H1 (cell line): ENCODE measurements around the gene EBNA1BP2. TPM values are rescaled to one million over a fixed set of nuclear protein-coding genes. Genes with fewer than 3 reads are reported as not detected.

ENCODE experiments used
- CTCF ChIA-PET: fragments of 300-600 bp; sonication (Branson Sonifier 250); formaldehyde crosslinking; loops from one replicate; lab custom pipeline; 2021; ENCODE audit not compliant: partially characterized antibody; lab: Charles Lee
- POLR2A ChIA-PET: fragments of 300-600 bp; sonication (Branson Sonifier 250); formaldehyde crosslinking; loops from one replicate; lab custom pipeline; 2021; ENCODE audit warnings: inconsistent platforms; ENCODE audit not compliant: partially characterized antibody; lab: Charles Lee
- DNase-seq, 2 experiments: peaks; one replicate each; pipeline versions ENCODE4 v3.0.0 to v3.0.0-alpha.2; 2010 to 2022; ENCODE audit warnings: low spot score in 2 of 2, low read depth in 1 of 2, mixed read lengths in 1 of 2
- FAIRE-seq: peaks from 2 replicates; lab custom pipeline; 2011; peaks lifted over from hg19 to GRCh38; lab: Jason Lieb, UNC
- H2AFZ ChIP-seq: 2 replicates; pipeline ENCODE4 v1.8.1; 2012; ENCODE audit warnings: low read length, inconsistent platforms
- H2AK5ac ChIP-seq: 2 replicates; pipeline ENCODE4 v1.6.1; 2013; ENCODE audit warnings: low read depth, low read length
- H2BK120ac ChIP-seq: replicated peaks from 2 replicates; pipeline ENCODE3; 2013; ENCODE audit warnings: low read depth, low read length, inconsistent platforms
- H2BK12ac ChIP-seq: 2 replicates; pipeline ENCODE4 v1.6.1; 2013; ENCODE audit warnings: low read depth, low read length
- H2BK15ac ChIP-seq: 2 replicates; pipeline ENCODE4 v1.6.1; 2013; ENCODE audit warnings: low read length
- H2BK20ac ChIP-seq: 2 replicates; pipeline ENCODE4 v1.6.1; 2013; ENCODE audit warnings: low read length
- H2BK5ac ChIP-seq: 2 replicates; pipeline ENCODE4 v1.6.1; 2013; ENCODE audit warnings: low read depth, low read length
- H3K14ac ChIP-seq: 2 replicates; pipeline ENCODE4 v1.6.1; 2013; ENCODE audit warnings: inconsistent platforms; ENCODE audit not compliant: insufficient read length
- H3K18ac ChIP-seq: 2 replicates; pipeline ENCODE4 v1.6.1; 2013; ENCODE audit warnings: low read length; ENCODE audit errors: extremely low read depth
- H3K23ac ChIP-seq: 2 replicates; pipeline ENCODE4 v1.6.1; 2013; ENCODE audit warnings: inconsistent platforms; ENCODE audit not compliant: insufficient read length
- H3K23me2 ChIP-seq: 2 replicates; pipeline ENCODE4 v1.6.1; 2013; ENCODE audit warnings: low read depth, low read length
- H3K27ac ChIP-seq: 2 replicates; pipeline ENCODE4 v1.6.1; 2011; ENCODE audit warnings: low read depth, low read length, inconsistent platforms
- H3K27me3 ChIP-seq, 4 experiments: replicated peaks in 1 of 4; 1 replicate in 1 of 4; 2 replicates in 3 of 4; pipeline versions ENCODE4 v1.6.1 to v1.8.1; 2011 to 2013; ENCODE audit warnings: low read length in 3 of 4, mild to moderate bottlenecking in 3 of 4, inconsistent platforms in 2 of 4, mixed read lengths in 2 of 4, moderate library complexity in 1 of 4; ENCODE audit not compliant: control insufficient read depth in 3 of 4, insufficient read depth in 3 of 4; ENCODE audit errors: extremely low read depth in 1 of 4
- H3K36me3 ChIP-seq, 4 experiments: 2 replicates each; pipeline versions ENCODE4 v1.6.1 to v1.8.1; 2011 to 2013; ENCODE audit warnings: mild to moderate bottlenecking in 4 of 4, low read length in 3 of 4, moderate library complexity in 2 of 4, control low read depth in 1 of 4, inconsistent platforms in 1 of 4; ENCODE audit not compliant: insufficient read depth in 4 of 4, control insufficient read depth in 2 of 4
- H3K4ac ChIP-seq: replicated peaks from 2 replicates; pipeline ENCODE3; 2013; ENCODE audit warnings: low read length, low read depth, mixed read lengths, inconsistent platforms; ENCODE audit not compliant: insufficient read length
- H3K4me1 ChIP-seq, 4 experiments: replicated peaks in 1 of 4; 1 replicate in 1 of 4; 2 replicates in 3 of 4; pipeline versions ENCODE4 v1.6.1 to v1.8.1; 2011 to 2013; ENCODE audit warnings: low read length in 3 of 4, inconsistent platforms in 2 of 4, mixed read lengths in 1 of 4; ENCODE audit not compliant: insufficient read depth in 4 of 4, control insufficient read depth in 3 of 4
- H3K4me2 ChIP-seq, 2 experiments: 2 replicates each; pipeline versions ENCODE4 v1.6.1 to v1.8.1; 2011 to 2013; ENCODE audit warnings: low read depth in 2 of 2, low read length in 2 of 2, control low read depth in 1 of 2, inconsistent platforms in 1 of 2, mild to moderate bottlenecking in 1 of 2; ENCODE audit not compliant: insufficient read depth in 1 of 2
- H3K4me3 ChIP-seq, 4 experiments: fragments of 200-600, 300-600 bp in 1 of 4; sonication (generic), shearing (Covaris generic), sonication (Bioruptor Twin) in 1 of 4; 2 replicates each; pipeline versions ENCODE4 v1.5.1 to v1.8.1; 2011 to 2016; ENCODE audit warnings: low read length in 4 of 4, low read depth in 3 of 4, control low read depth in 2 of 4, inconsistent platforms in 2 of 4, mild to moderate bottlenecking in 2 of 4, mixed read lengths in 1 of 4, moderate library complexity in 1 of 4; ENCODE audit not compliant: insufficient read depth in 2 of 4; ENCODE audit errors: extremely low read depth in 1 of 4
- H3K56ac ChIP-seq: replicated peaks from 2 replicates; pipeline ENCODE3; 2013; ENCODE audit warnings: low read depth, mild to moderate bottlenecking, mixed read lengths, low read length, inconsistent platforms; ENCODE audit not compliant: insufficient read length
- H3K79me1 ChIP-seq: 2 replicates; pipeline ENCODE4 v1.6.1; 2013; ENCODE audit warnings: low read depth, low read length, control low read depth
- H3K79me2 ChIP-seq, 2 experiments: 2 replicates each; pipeline versions ENCODE4 v1.6.1 to v1.8.1; 2012 to 2013; ENCODE audit warnings: low read length in 2 of 2, mild to moderate bottlenecking in 2 of 2, inconsistent platforms in 1 of 2; ENCODE audit not compliant: insufficient read depth in 2 of 2, control insufficient read depth in 1 of 2
- H3K9ac ChIP-seq, 4 experiments: replicated peaks in 1 of 4; 1 replicate in 1 of 4; 2 replicates in 3 of 4; pipeline versions ENCODE4 v1.6.1 to v1.8.1; 2011 to 2013; ENCODE audit warnings: low read depth in 3 of 4, low read length in 3 of 4, control low read depth in 2 of 4, mild to moderate bottlenecking in 2 of 4, moderate library complexity in 2 of 4, inconsistent platforms in 1 of 4; ENCODE audit errors: extremely low read depth in 1 of 4
- H3K9me3 ChIP-seq, 2 experiments: 2 replicates each; pipeline versions ENCODE4 v1.6.1 to v1.8.1; 2012 to 2013; ENCODE audit warnings: mild to moderate bottlenecking in 2 of 2, moderate library complexity in 2 of 2, control low read depth in 1 of 2, inconsistent platforms in 1 of 2, low read depth in 1 of 2, low read length in 1 of 2, mixed read lengths in 1 of 2; ENCODE audit not compliant: insufficient read depth in 2 of 2
- H4K20me1 ChIP-seq, 2 experiments: replicated peaks in 1 of 2; 2 replicates each; pipeline versions ENCODE3 to v1.8.1; 2011 to 2013; ENCODE audit warnings: inconsistent platforms in 2 of 2, low read length in 2 of 2, mild to moderate bottlenecking in 1 of 2; ENCODE audit not compliant: insufficient read depth in 2 of 2, control insufficient read depth in 1 of 2
- H4K5ac ChIP-seq: 2 replicates; pipeline ENCODE4 v1.6.1; 2013; ENCODE audit warnings: low read length, low read depth, mixed read lengths, inconsistent platforms; ENCODE audit not compliant: insufficient read length
- H4K8ac ChIP-seq: 2 replicates; pipeline ENCODE4 v1.8.0; 2013; ENCODE audit warnings: mild to moderate bottlenecking, moderate library complexity, low read length, inconsistent platforms; ENCODE audit not compliant: insufficient read depth; ENCODE audit errors: extremely low read depth
- H4K91ac ChIP-seq: replicated peaks from 2 replicates; pipeline ENCODE3; 2013; ENCODE audit warnings: low read length, mixed read lengths, inconsistent platforms; ENCODE audit not compliant: insufficient read length
- CBX8 ChIP-seq: fragments of 300-800, 300-1000 bp; sonication (generic); IDR thresholded peaks from 2 replicates; pipeline ENCODE4 v1.7.1; 2016; ENCODE audit warnings: low read depth, low read length, borderline replicate concordance
- FOSL1 ChIP-seq: IDR thresholded peaks from 2 replicates; pipeline ENCODE4 v1.6.1; 2011; ENCODE audit warnings: mild to moderate bottlenecking, low read depth, low read length, moderate library complexity; ENCODE audit not compliant: insufficient read depth
- GTF2F1 ChIP-seq: IDR thresholded peaks from 2 replicates; pipeline ENCODE4 v1.6.1; 2012; ENCODE audit warnings: low read depth, low read length, improper control_type of control experiment, borderline replicate concordance
- HDAC2 ChIP-seq, 2 experiments: fragments of 300-600 bp in 1 of 2; sonication (generic) in 1 of 2; IDR thresholded peaks; 2 replicates each; pipeline ENCODE4 v1.6.1; 2011 to 2012; ENCODE audit warnings: low read depth in 2 of 2, low read length in 2 of 2, mild to moderate bottlenecking in 2 of 2, moderate library complexity in 2 of 2, borderline replicate concordance in 1 of 2, inconsistent platforms in 1 of 2
- JUN ChIP-seq: IDR thresholded peaks from 2 replicates; pipeline ENCODE4 v1.6.1; 2011; ENCODE audit warnings: low read depth, mild to moderate bottlenecking, improper control_type of control experiment, low read length
- KDM4A ChIP-seq: IDR thresholded peaks from one replicate; pipeline ENCODE4 v1.7.1; 2012; ENCODE audit warnings: low read depth, mild to moderate bottlenecking, moderate library complexity, low read length, inconsistent platforms; ENCODE audit not compliant: severe bottlenecking
- MAFK ChIP-seq: IDR thresholded peaks from 2 replicates; pipeline ENCODE4 v1.6.1; 2012; ENCODE audit warnings: low read depth, mild to moderate bottlenecking, improper control_type of control experiment, low read length
- PHF8 ChIP-seq: fragments of 200-600 bp; sonication (generic); conservative IDR thresholded peaks from 2 replicates; pipeline ENCODE4 v1.7.1; 2012; ENCODE audit warnings: low read depth, mild to moderate bottlenecking, inconsistent platforms, low read length, moderate library complexity
- RFX5 ChIP-seq: IDR thresholded peaks from 2 replicates; pipeline ENCODE4 v1.6.1; 2011; ENCODE audit warnings: low read depth, low read length, improper control_type of control experiment, borderline replicate concordance
- SP4 ChIP-seq: IDR thresholded peaks from 2 replicates; pipeline ENCODE4 v1.6.1; 2012; ENCODE audit warnings: low read length, inconsistent platforms
- TAF7 ChIP-seq: optimal IDR thresholded peaks from 2 replicates; pipeline ENCODE3; 2011; ENCODE audit warnings: low read depth, mild to moderate bottlenecking, inconsistent platforms, low read length, moderate library complexity, borderline replicate concordance
- TBP ChIP-seq: IDR thresholded peaks from 2 replicates; pipeline ENCODE4 v1.6.1; 2011; ENCODE audit warnings: low read depth, low read length, improper control_type of control experiment
- WGBS, 2 experiments: shearing (Covaris generic) in 1 of 2; methylation state at CpG; one replicate each; pipeline versions ENCODE4 v1.1.6 to v1.1.7; 2013 to 2015; ENCODE audit warnings: low lambda C conversion rate in 2 of 2, mixed read lengths in 2 of 2, inconsistent platforms in 1 of 2, low coverage in 1 of 2, missing lambda C conversion rate in 1 of 2; ENCODE audit not compliant: insufficient replicate concordance in 2 of 2, insufficient coverage in 1 of 2, insufficient read length in 1 of 2; ENCODE audit errors: extremely low coverage in 1 of 2, missing lambda C conversion rate in 1 of 2; 5-methylcytosine and 5-hydroxymethylcytosine counted together
- polyA plus RNA-seq, 7 experiments: library from polyadenylated mRNA; depleted of rRNA in 3 of 7; stranded (reverse) in 5 of 7; unstranded in 2 of 7; fragments of >200 nt in 5 of 7; fragments of 200-250 nt in 2 of 7; gene quantifications; 1 replicate in 5 of 7; 2 replicates in 1 of 7; 4 replicates in 1 of 7; pipeline versions ENCODE4 v1.2.1 to v1.2.3, GENCODE V29; 2011 to 2013; ENCODE audit warnings: missing spikeins in 2 of 7, mixed read lengths in 2 of 7
- total RNA-seq: library from RNA; stranded (reverse); fragmentation: NEBNext Ultra II Directional; extraction: Animal tissue kit (Norgen Biotek cat#: 25700); gene quantifications from 2 replicates; pipeline ENCODE4 v1.2.1, GENCODE V29; 2021

Gene EBNA1BP2
- total and polyA plus RNA-seq, 2 of the 8 experiments (the other 6 are each of a cell fraction or from before 2014, with no cell fraction given): 31.0 to 104 TPM

DNA sequence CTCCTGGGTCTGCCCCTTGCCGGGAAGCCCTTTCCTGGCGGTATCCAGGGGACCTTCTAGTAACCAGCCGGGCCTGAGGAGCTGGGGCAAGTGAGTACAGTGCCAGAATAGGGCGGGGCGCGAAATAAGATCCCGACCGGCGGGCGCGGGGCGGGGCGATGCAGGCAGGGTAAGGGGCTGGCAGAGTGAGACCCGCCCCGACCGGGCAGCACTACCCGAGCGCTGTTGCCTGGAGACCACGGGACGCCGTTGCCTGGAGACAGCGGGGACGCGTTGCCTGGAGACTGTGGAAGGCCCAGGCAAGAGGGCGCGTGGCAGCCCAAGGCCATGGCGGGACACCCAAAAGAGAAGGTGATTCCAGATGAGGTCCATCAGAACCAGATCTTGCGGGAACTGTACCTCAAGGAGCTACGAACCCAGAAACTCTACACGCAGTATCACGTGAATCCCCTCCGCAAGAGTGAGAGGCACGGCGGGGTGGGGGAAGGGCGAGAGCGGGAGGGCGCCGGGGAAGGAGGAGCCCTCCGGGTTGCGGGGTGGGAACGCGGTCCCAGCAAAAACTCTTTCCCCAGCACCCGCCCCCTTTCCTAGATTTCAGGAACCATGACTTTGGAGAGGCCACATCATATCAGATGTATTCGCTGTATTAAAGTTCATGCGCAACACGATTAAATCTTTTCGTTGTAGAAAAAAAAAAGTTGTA, 24.3 kb downstream of the EBNA1BP2 start:
- Histone ChIP-seq H4K5ac (no peak overlapping the region), H3K4me1 (peaks cover 0 to 9% (median 0%) of the 10 kb centered on the region in 4 experiments; a peak in 3 of 7 replicates), H3K9me3 (no peaks in the 10 kb centered on the region), H2AFZ (no peak overlapping the region), H2BK15ac (no peak overlapping the region), H2AK5ac (no peak overlapping the region), H3K14ac (no peak overlapping the region), H4K20me1 (no peaks in the 10 kb centered on the region), H2BK5ac (no peak overlapping the region), H3K4me2 (peak overlapping the region; percentile 64 to 93), H3K4me3 (peak overlapping the region; percentile 53 to 65 (median 60); a peak in 7 of 8 replicates), H3K56ac (no peak overlapping the region), H3K18ac (no peak overlapping the region), H3K36me3 (no peaks in the 10 kb centered on the region), H2BK12ac (no peak overlapping the region), H3K27me3 (no peaks in the 10 kb centered on the region), H3K4ac (no peak overlapping the region), H3K27ac (no peak overlapping the region), H3K79me1 (no peaks in the 10 kb centered on the region), H3K23ac (no peak overlapping the region), H3K79me2 (no peaks in the 10 kb centered on the region), H4K8ac (no peak overlapping the region), H2BK20ac (no peak overlapping the region), H4K91ac (no peak overlapping the region), H3K9ac (no peak overlapping the region), H3K23me2 (peaks cover 4% of the 10 kb centered on the region), H2BK120ac (no peak overlapping the region)
- ChIA-PET POLR2A (interaction anchor here (1.2 kb wide), 1 partner anchor 9 kb away, joined by 3 read pairs; no protein-coding TSS in a partner anchor), CTCF (interaction anchor here (0.6 kb wide), 1 partner anchor 931 kb away, joined by 3 read pairs; no protein-coding TSS in a partner anchor)
- 7% methylated on average over 34 of the region's 47 CpGs; no CpG with 5 or more reads in 1 of the 2 experiments for WGBS, 2 experiments
- DNase-seq (peak; percentile 94 to 100), FAIRE-seq (peak; percentile 94)
- no peak for TF ChIP-seq PHF8
- TF ChIP-seq SP4: 0 out of 2 replicates have a peak, but pooled peaks have one; percentile 39
- peak; percentile 25 for TF ChIP-seq TAF7
- no peak for TF ChIP-seq RFX5
- TF ChIP-seq JUN: no peak
- TF ChIP-seq HDAC2 (IDR thresholded peaks at IDR 0.05; ENCODE audit: borderline replicate concordance in 1 of 2, low read depth in 2 of 2, low read length in 2 of 2): peak; percentile 88 to 100
- TF ChIP-seq CBX8: no peak
- 0 out of 2 replicates have a peak, but pooled peaks have one; percentile 28 for TF ChIP-seq TBP
- no peak for TF ChIP-seq GTF2F1
- TF ChIP-seq MAFK: no peak
- TF ChIP-seq KDM4A: peak; percentile 49
- TF ChIP-seq FOSL1: no peak
